Measurements from ENCODE around the gene NKAP. TPM values are rescaled to one million over a fixed set of nuclear protein-coding genes. Genes with fewer than 3 reads are reported as not detected.

Gene NKAP
- total and polyA plus RNA-seq, 2 of the 8 experiments (the other 6 are each of a cell fraction or from before 2014, with no cell fraction given): 2.8 to 7.1 TPM

- TF ChIP-seq CHD7 (IDR thresholded peaks at IDR 0.05; ENCODE audit: insufficient replicate concordance, low read length) (no peak), EP300 (IDR thresholded peaks at IDR 0.05; ENCODE audit: borderline replicate concordance in 1 of 2, low read depth in 2 of 2, low read length in 2 of 2) (no peak), RFX5 (IDR thresholded peaks at IDR 0.05; ENCODE audit: borderline replicate concordance, low read depth, low read length) (no peak), CREB1 (IDR thresholded peaks at IDR 0.05) (no peak), TCF12 (IDR thresholded peaks at IDR 0.05; ENCODE audit: low read depth, low read length) (no peak), USF2 (IDR thresholded peaks at IDR 0.05; ENCODE audit: low read length) (no peak), PHF8 (conservative IDR thresholded peaks at IDR 0.05; ENCODE audit: low read depth, low read length) (no peak), POLR2A (IDR thresholded peaks at IDR 0.05; ENCODE audit: control extremely low read depth in 1 of 2, low read depth in 2 of 2, low read length in 2 of 2) (no peak), CHD1 (IDR thresholded peaks at IDR 0.05; ENCODE audit: low read depth, low read length) (no peak)
These were observed 44.4 kb downstream of the NKAP start (continued) for GRCh38 chrX:119899125-119899524.

Measured in H1 (cell line).